H1 (cell line): ENCODE results near the gene NHS. TPM values are rescaled to one million over a fixed set of nuclear protein-coding genes. Genes with fewer than 3 reads are reported as not detected.

ENCODE experiments used
- CTCF ChIA-PET: fragments of 300-600 bp; sonication (Branson Sonifier 250); formaldehyde crosslinking; loops from one replicate; lab custom pipeline; 2021; ENCODE audit not compliant: partially characterized antibody; lab: Charles Lee
- POLR2A ChIA-PET: fragments of 300-600 bp; sonication (Branson Sonifier 250); formaldehyde crosslinking; loops from one replicate; lab custom pipeline; 2021; ENCODE audit warnings: inconsistent platforms; ENCODE audit not compliant: partially characterized antibody; lab: Charles Lee
- DNase-seq, 2 experiments: peaks; one replicate each; pipeline versions ENCODE4 v3.0.0 to v3.0.0-alpha.2; 2010 to 2022; ENCODE audit warnings: low spot score in 2 of 2, low read depth in 1 of 2, mixed read lengths in 1 of 2
- FAIRE-seq: peaks from 2 replicates; lab custom pipeline; 2011; peaks lifted over from hg19 to GRCh38; lab: Jason Lieb, UNC
- H2AFZ ChIP-seq: 2 replicates; pipeline ENCODE4 v1.8.1; 2012; ENCODE audit warnings: low read length, inconsistent platforms
- H2AK5ac ChIP-seq: 2 replicates; pipeline ENCODE4 v1.6.1; 2013; ENCODE audit warnings: low read depth, low read length
- H2BK120ac ChIP-seq: replicated peaks from 2 replicates; pipeline ENCODE3; 2013; ENCODE audit warnings: low read depth, low read length, inconsistent platforms
- H2BK12ac ChIP-seq: 2 replicates; pipeline ENCODE4 v1.6.1; 2013; ENCODE audit warnings: low read depth, low read length
- H2BK15ac ChIP-seq: 2 replicates; pipeline ENCODE4 v1.6.1; 2013; ENCODE audit warnings: low read length
- H2BK20ac ChIP-seq: 2 replicates; pipeline ENCODE4 v1.6.1; 2013; ENCODE audit warnings: low read length
- H2BK5ac ChIP-seq: 2 replicates; pipeline ENCODE4 v1.6.1; 2013; ENCODE audit warnings: low read depth, low read length
- H3K14ac ChIP-seq: 2 replicates; pipeline ENCODE4 v1.6.1; 2013; ENCODE audit warnings: inconsistent platforms; ENCODE audit not compliant: insufficient read length
- H3K18ac ChIP-seq: 2 replicates; pipeline ENCODE4 v1.6.1; 2013; ENCODE audit warnings: low read length; ENCODE audit errors: extremely low read depth
- H3K23ac ChIP-seq: 2 replicates; pipeline ENCODE4 v1.6.1; 2013; ENCODE audit warnings: inconsistent platforms; ENCODE audit not compliant: insufficient read length
- H3K23me2 ChIP-seq: 2 replicates; pipeline ENCODE4 v1.6.1; 2013; ENCODE audit warnings: low read depth, low read length
- H3K27ac ChIP-seq: 2 replicates; pipeline ENCODE4 v1.6.1; 2011; ENCODE audit warnings: low read depth, low read length, inconsistent platforms
- H3K27me3 ChIP-seq, 4 experiments: replicated peaks in 1 of 4; 1 replicate in 1 of 4; 2 replicates in 3 of 4; pipeline versions ENCODE4 v1.6.1 to v1.8.1; 2011 to 2013; ENCODE audit warnings: low read length in 3 of 4, mild to moderate bottlenecking in 3 of 4, inconsistent platforms in 2 of 4, mixed read lengths in 2 of 4, moderate library complexity in 1 of 4; ENCODE audit not compliant: control insufficient read depth in 3 of 4, insufficient read depth in 3 of 4; ENCODE audit errors: extremely low read depth in 1 of 4
- H3K36me3 ChIP-seq, 4 experiments: 2 replicates each; pipeline versions ENCODE4 v1.6.1 to v1.8.1; 2011 to 2013; ENCODE audit warnings: mild to moderate bottlenecking in 4 of 4, low read length in 3 of 4, moderate library complexity in 2 of 4, control low read depth in 1 of 4, inconsistent platforms in 1 of 4; ENCODE audit not compliant: insufficient read depth in 4 of 4, control insufficient read depth in 2 of 4
- H3K4ac ChIP-seq: replicated peaks from 2 replicates; pipeline ENCODE3; 2013; ENCODE audit warnings: low read length, low read depth, mixed read lengths, inconsistent platforms; ENCODE audit not compliant: insufficient read length
- H3K4me1 ChIP-seq, 4 experiments: replicated peaks in 1 of 4; 1 replicate in 1 of 4; 2 replicates in 3 of 4; pipeline versions ENCODE4 v1.6.1 to v1.8.1; 2011 to 2013; ENCODE audit warnings: low read length in 3 of 4, inconsistent platforms in 2 of 4, mixed read lengths in 1 of 4; ENCODE audit not compliant: insufficient read depth in 4 of 4, control insufficient read depth in 3 of 4
- H3K4me2 ChIP-seq, 2 experiments: 2 replicates each; pipeline versions ENCODE4 v1.6.1 to v1.8.1; 2011 to 2013; ENCODE audit warnings: low read depth in 2 of 2, low read length in 2 of 2, control low read depth in 1 of 2, inconsistent platforms in 1 of 2, mild to moderate bottlenecking in 1 of 2; ENCODE audit not compliant: insufficient read depth in 1 of 2
- H3K4me3 ChIP-seq, 4 experiments: fragments of 200-600, 300-600 bp in 1 of 4; sonication (generic), shearing (Covaris generic), sonication (Bioruptor Twin) in 1 of 4; 2 replicates each; pipeline versions ENCODE4 v1.5.1 to v1.8.1; 2011 to 2016; ENCODE audit warnings: low read length in 4 of 4, low read depth in 3 of 4, control low read depth in 2 of 4, inconsistent platforms in 2 of 4, mild to moderate bottlenecking in 2 of 4, mixed read lengths in 1 of 4, moderate library complexity in 1 of 4; ENCODE audit not compliant: insufficient read depth in 2 of 4; ENCODE audit errors: extremely low read depth in 1 of 4
- H3K56ac ChIP-seq: replicated peaks from 2 replicates; pipeline ENCODE3; 2013; ENCODE audit warnings: low read depth, mild to moderate bottlenecking, mixed read lengths, low read length, inconsistent platforms; ENCODE audit not compliant: insufficient read length
- H3K79me1 ChIP-seq: 2 replicates; pipeline ENCODE4 v1.6.1; 2013; ENCODE audit warnings: low read depth, low read length, control low read depth
- H3K79me2 ChIP-seq, 2 experiments: 2 replicates each; pipeline versions ENCODE4 v1.6.1 to v1.8.1; 2012 to 2013; ENCODE audit warnings: low read length in 2 of 2, mild to moderate bottlenecking in 2 of 2, inconsistent platforms in 1 of 2; ENCODE audit not compliant: insufficient read depth in 2 of 2, control insufficient read depth in 1 of 2
- H3K9ac ChIP-seq, 4 experiments: replicated peaks in 1 of 4; 1 replicate in 1 of 4; 2 replicates in 3 of 4; pipeline versions ENCODE4 v1.6.1 to v1.8.1; 2011 to 2013; ENCODE audit warnings: low read depth in 3 of 4, low read length in 3 of 4, control low read depth in 2 of 4, mild to moderate bottlenecking in 2 of 4, moderate library complexity in 2 of 4, inconsistent platforms in 1 of 4; ENCODE audit errors: extremely low read depth in 1 of 4
- H3K9me3 ChIP-seq, 2 experiments: 2 replicates each; pipeline versions ENCODE4 v1.6.1 to v1.8.1; 2012 to 2013; ENCODE audit warnings: mild to moderate bottlenecking in 2 of 2, moderate library complexity in 2 of 2, control low read depth in 1 of 2, inconsistent platforms in 1 of 2, low read depth in 1 of 2, low read length in 1 of 2, mixed read lengths in 1 of 2; ENCODE audit not compliant: insufficient read depth in 2 of 2
- H4K20me1 ChIP-seq, 2 experiments: replicated peaks in 1 of 2; 2 replicates each; pipeline versions ENCODE3 to v1.8.1; 2011 to 2013; ENCODE audit warnings: inconsistent platforms in 2 of 2, low read length in 2 of 2, mild to moderate bottlenecking in 1 of 2; ENCODE audit not compliant: insufficient read depth in 2 of 2, control insufficient read depth in 1 of 2
- H4K5ac ChIP-seq: 2 replicates; pipeline ENCODE4 v1.6.1; 2013; ENCODE audit warnings: low read length, low read depth, mixed read lengths, inconsistent platforms; ENCODE audit not compliant: insufficient read length
- H4K8ac ChIP-seq: 2 replicates; pipeline ENCODE4 v1.8.0; 2013; ENCODE audit warnings: mild to moderate bottlenecking, moderate library complexity, low read length, inconsistent platforms; ENCODE audit not compliant: insufficient read depth; ENCODE audit errors: extremely low read depth
- H4K91ac ChIP-seq: replicated peaks from 2 replicates; pipeline ENCODE3; 2013; ENCODE audit warnings: low read length, mixed read lengths, inconsistent platforms; ENCODE audit not compliant: insufficient read length
- BACH1 ChIP-seq: IDR thresholded peaks from 2 replicates; pipeline ENCODE4 v1.6.1; 2012; ENCODE audit warnings: low read length, improper control_type of control experiment
- BRCA1 ChIP-seq: IDR thresholded peaks from 2 replicates; pipeline ENCODE4 v1.6.1; 2012; ENCODE audit warnings: low read depth, low read length, improper control_type of control experiment
- CBX5 ChIP-seq: fragments of 300-800, 300-1000 bp; sonication (generic); IDR thresholded peaks from 2 replicates; pipeline ENCODE4 v1.7.1; 2016; ENCODE audit warnings: antibody characterized with exemption, low read length, low read depth
- CBX8 ChIP-seq: fragments of 300-800, 300-1000 bp; sonication (generic); IDR thresholded peaks from 2 replicates; pipeline ENCODE4 v1.7.1; 2016; ENCODE audit warnings: low read depth, low read length, borderline replicate concordance
- CEBPB ChIP-seq: IDR thresholded peaks from 2 replicates; pipeline ENCODE4 v1.6.1; 2012; ENCODE audit warnings: low read depth, low read length
- CTBP2 ChIP-seq: IDR thresholded peaks from 2 replicates; pipeline ENCODE4 v1.7.0; 2011; ENCODE audit warnings: borderline replicate concordance, mild to moderate bottlenecking, moderate library complexity, mixed read lengths, low read length; ENCODE audit not compliant: insufficient read depth, insufficient read length
- FOSL1 ChIP-seq: IDR thresholded peaks from 2 replicates; pipeline ENCODE4 v1.6.1; 2011; ENCODE audit warnings: mild to moderate bottlenecking, low read depth, low read length, moderate library complexity; ENCODE audit not compliant: insufficient read depth
- GABPA ChIP-seq: IDR thresholded peaks from 2 replicates; pipeline ENCODE4 v1.6.1; 2011; ENCODE audit warnings: mild to moderate bottlenecking, low read length, moderate library complexity, borderline replicate concordance; ENCODE audit not compliant: insufficient read depth
- HDAC6 ChIP-seq: IDR thresholded peaks from one replicate; pipeline ENCODE4 v1.7.1; 2012; ENCODE audit warnings: low read depth, mild to moderate bottlenecking, inconsistent platforms, low read length, moderate library complexity
- POLR2AphosphoS5 ChIP-seq: IDR thresholded peaks from 2 replicates; pipeline ENCODE4 v1.6.1; 2011; ENCODE audit warnings: low read depth, low read length
- SIX5 ChIP-seq: IDR thresholded peaks from 2 replicates; pipeline ENCODE4 v1.6.1; 2011; ENCODE audit warnings: mild to moderate bottlenecking, low read depth, low read length
- SRF ChIP-seq: IDR thresholded peaks from 2 replicates; pipeline ENCODE4 v1.6.1; 2011; ENCODE audit warnings: mild to moderate bottlenecking, low read depth, low read length, moderate library complexity
- TEAD4 ChIP-seq: IDR thresholded peaks from 2 replicates; pipeline ENCODE4 v1.6.1; 2012; ENCODE audit warnings: low read depth, low read length, inconsistent platforms, mixed read lengths
- USF2 ChIP-seq: IDR thresholded peaks from 2 replicates; pipeline ENCODE4 v1.6.1; 2011; ENCODE audit warnings: low read length, improper control_type of control experiment
- YY1 ChIP-seq: IDR thresholded peaks from 2 replicates; pipeline ENCODE4 v1.6.1; 2011; ENCODE audit warnings: low read depth, mild to moderate bottlenecking, low read length
- WGBS, 2 experiments: shearing (Covaris generic) in 1 of 2; methylation state at CpG; one replicate each; pipeline versions ENCODE4 v1.1.6 to v1.1.7; 2013 to 2015; ENCODE audit warnings: low lambda C conversion rate in 2 of 2, mixed read lengths in 2 of 2, inconsistent platforms in 1 of 2, low coverage in 1 of 2, missing lambda C conversion rate in 1 of 2; ENCODE audit not compliant: insufficient replicate concordance in 2 of 2, insufficient coverage in 1 of 2, insufficient read length in 1 of 2; ENCODE audit errors: extremely low coverage in 1 of 2, missing lambda C conversion rate in 1 of 2; 5-methylcytosine and 5-hydroxymethylcytosine counted together
- polyA plus RNA-seq, 7 experiments: library from polyadenylated mRNA; depleted of rRNA in 3 of 7; stranded (reverse) in 5 of 7; unstranded in 2 of 7; fragments of >200 nt in 5 of 7; fragments of 200-250 nt in 2 of 7; gene quantifications; 1 replicate in 5 of 7; 2 replicates in 1 of 7; 4 replicates in 1 of 7; pipeline versions ENCODE4 v1.2.1 to v1.2.3, GENCODE V29; 2011 to 2013; ENCODE audit warnings: missing spikeins in 2 of 7, mixed read lengths in 2 of 7
- total RNA-seq: library from RNA; stranded (reverse); fragmentation: NEBNext Ultra II Directional; extraction: Animal tissue kit (Norgen Biotek cat#: 25700); gene quantifications from 2 replicates; pipeline ENCODE4 v1.2.1, GENCODE V29; 2021

The NHS gene
- total and polyA plus RNA-seq, 2 of the 8 experiments (the other 6 are each of a cell fraction or from before 2014, with no cell fraction given) = 2.2 to 6.7 TPM

- no peaks in the 10 kb centered on the region for H3K27me3 ChIP-seq
- no peak overlapping the region for H3K4me2 ChIP-seq
- no peaks in the 10 kb centered on the region for H3K79me2 ChIP-seq
- no peak overlapping the region for H2BK20ac ChIP-seq
- ChIA-PET CTCF (interaction anchor here (1.2 kb wide), 1 partner anchor 9 kb away, joined by 3 read pairs; no protein-coding TSS in a partner anchor), POLR2A (no interaction called here)
- no peak overlapping the region for H3K14ac ChIP-seq
- no peak overlapping the region for H2BK12ac ChIP-seq
- no peak overlapping the region for H2AK5ac ChIP-seq
- FAIRE-seq (no peak), DNase-seq (no peak)
- H2BK15ac ChIP-seq = no peak overlapping the region
- H3K27ac ChIP-seq = no peak overlapping the region
- no peaks in the 10 kb centered on the region for H4K20me1 ChIP-seq
- no peak overlapping the region for H3K18ac ChIP-seq
- H3K36me3 ChIP-seq = no peaks in the 10 kb centered on the region
- no peak overlapping the region for H4K91ac ChIP-seq
- H3K23me2 ChIP-seq = no peaks in the 10 kb centered on the region
- no peak overlapping the region for H2BK120ac ChIP-seq
- H3K4me1 ChIP-seq = no peaks in the 10 kb centered on the region
- no peak overlapping the region for H3K56ac ChIP-seq
- no peak overlapping the region for H3K4me3 ChIP-seq
- H2AFZ ChIP-seq = no peak overlapping the region
- no peak overlapping the region for H3K9ac ChIP-seq
- H3K4ac ChIP-seq = no peak overlapping the region
- no peaks in the 10 kb centered on the region for H3K79me1 ChIP-seq
- no peak overlapping the region for H4K8ac ChIP-seq
- WGBS, 2 experiments = 94% methylated on average over 2 of the region's 2 CpGs; no CpG with 5 or more reads in 1 of the 2 experiments
- no peak overlapping the region for H3K23ac ChIP-seq
- no peak overlapping the region for H4K5ac ChIP-seq
- no peak overlapping the region for H2BK5ac ChIP-seq
- H3K9me3 ChIP-seq = no peaks in the 10 kb centered on the region
- no peak for TF ChIP-seq BACH1
- no peak for TF ChIP-seq FOSL1
- TF ChIP-seq USF2 = no peak
- no peak for TF ChIP-seq CEBPB
- no peak for TF ChIP-seq SRF
- TF ChIP-seq GABPA = no peak
- no peak for TF ChIP-seq TEAD4
- TF ChIP-seq CBX8 = no peak
- no peak for TF ChIP-seq CTBP2
- TF ChIP-seq BRCA1 = no peak
- TF ChIP-seq HDAC6 = no peak
- no peak for TF ChIP-seq CBX5
- TF ChIP-seq POLR2AphosphoS5 = no peak
- TF ChIP-seq SIX5 = no peak
- TF ChIP-seq YY1 = no peak
These were observed 22.1 kb downstream of the NHS start for GRCh38 chrX:17397074-17397473.
